GM10847 (cell line): ENCODE measurements around the gene HDHD5.

ENCODE experiments used
- POLR2A ChIP-seq: IDR thresholded peaks from 2 replicates; pipeline ENCODE4 v1.6.1; 2011; ENCODE audit not compliant: insufficient read length; ENCODE audit errors: extremely low read depth

Gene HDHD5

GRCh38 chr22:17116572-17117330 lies 42.3 kb downstream of the HDHD5 start:
- no peak for TF ChIP-seq POLR2A

GRCh38 chr22:17115945-17116565 lies 43.0 kb downstream of the HDHD5 start:
- no peak for TF ChIP-seq POLR2A

- TF ChIP-seq POLR2A = no peak
Observed at GRCh38 chr22:17115236-17115635, 43.8 kb downstream of the HDHD5 start.

- TF ChIP-seq POLR2A = no peak
Observed at GRCh38 chr22:17114898-17115235, 44.2 kb downstream of the HDHD5 start.

- TF ChIP-seq POLR2A = no peak
Observed at GRCh38 chr22:17114173-17114897, 44.7 kb downstream of the HDHD5 start.

- TF ChIP-seq POLR2A = no peak
Observed at GRCh38 chr22:17113600-17113999, 45.5 kb downstream of the HDHD5 start.

GRCh38 chr22:17112491-17113042 lies 46.5 kb downstream of the HDHD5 start:
- no peak for TF ChIP-seq POLR2A

- no peak for TF ChIP-seq POLR2A
Observed at GRCh38 chr22:17110791-17111550, 48.1 kb downstream of the HDHD5 start.

- TF ChIP-seq POLR2A = no peak
Observed at GRCh38 chr22:17109976-17110375, 49.1 kb downstream of the HDHD5 start.

- no peak for TF ChIP-seq POLR2A
Observed at GRCh38 chr22:17109113-17109865, 49.8 kb downstream of the HDHD5 start.

GRCh38 chr22:17108256-17109112 lies 50.6 kb downstream of the HDHD5 start:
- no peak for TF ChIP-seq POLR2A

- TF ChIP-seq POLR2A = no peak
Observed at GRCh38 chr22:17107547-17107810, 51.6 kb downstream of the HDHD5 start.

- TF ChIP-seq POLR2A = no peak
Observed at GRCh38 chr22:17106785-17107546, 52.1 kb downstream of the HDHD5 start.

GRCh38 chr22:17106161-17106784 lies 52.8 kb downstream of the HDHD5 start:
- TF ChIP-seq POLR2A = no peak
